Stimulated activated naive B cell treated with anti-CD40 and anti-IgM and Interleukin-4, amounts not matched to agents 10 μg/mL and 1 μg/mL and 100 μg/mL, for 72 hours (primary cell): ENCODE measurements around the gene CLEC4F.
A peak's percentile ranks its signal among the peaks of the same experiment; 100 is the strongest.

Experiments used
- ATAC-seq, 2 donors: fragments of 150-1000 bp; cut with Tn5 transposase; replicated peaks; 2 replicates each; pipeline ENCODE4 v1.10.0; 2021; ENCODE audit warnings: moderate library complexity in 1 of 2
- DNase-seq: peaks from one replicate; pipeline ENCODE4 v3.0.0; 2021
- H3K27ac Mint-ChIP-seq: one replicate; pipeline ENCODE4 v1.8.0; 2022; ENCODE audit warnings: mild to moderate bottlenecking, mixed read lengths
- H3K27me3 Mint-ChIP-seq, 2 donors: one replicate each; pipeline ENCODE4 v1.8.0; 2022; ENCODE audit warnings: mixed read lengths in 2 of 2
- H3K36me3 Mint-ChIP-seq, 2 donors: one replicate each; pipeline ENCODE4 v1.8.0; 2022; ENCODE audit warnings: mixed read lengths in 2 of 2, mild to moderate bottlenecking in 1 of 2
- H3K4me1 Mint-ChIP-seq, 2 donors: one replicate each; pipeline ENCODE4 v1.8.0; 2022; ENCODE audit warnings: mixed read lengths in 2 of 2, mild to moderate bottlenecking in 1 of 2
- H3K4me3 Mint-ChIP-seq, 2 donors: one replicate each; pipeline ENCODE4 v1.8.0; 2022; ENCODE audit warnings: mild to moderate bottlenecking in 2 of 2, mixed read lengths in 2 of 2, moderate library complexity in 1 of 2
- H3K9me3 Mint-ChIP-seq, 2 donors: one replicate each; pipeline ENCODE4 v1.8.0; 2022; ENCODE audit warnings: mixed read lengths in 2 of 2, mild to moderate bottlenecking in 1 of 2

CLEC4F gene

DNA sequence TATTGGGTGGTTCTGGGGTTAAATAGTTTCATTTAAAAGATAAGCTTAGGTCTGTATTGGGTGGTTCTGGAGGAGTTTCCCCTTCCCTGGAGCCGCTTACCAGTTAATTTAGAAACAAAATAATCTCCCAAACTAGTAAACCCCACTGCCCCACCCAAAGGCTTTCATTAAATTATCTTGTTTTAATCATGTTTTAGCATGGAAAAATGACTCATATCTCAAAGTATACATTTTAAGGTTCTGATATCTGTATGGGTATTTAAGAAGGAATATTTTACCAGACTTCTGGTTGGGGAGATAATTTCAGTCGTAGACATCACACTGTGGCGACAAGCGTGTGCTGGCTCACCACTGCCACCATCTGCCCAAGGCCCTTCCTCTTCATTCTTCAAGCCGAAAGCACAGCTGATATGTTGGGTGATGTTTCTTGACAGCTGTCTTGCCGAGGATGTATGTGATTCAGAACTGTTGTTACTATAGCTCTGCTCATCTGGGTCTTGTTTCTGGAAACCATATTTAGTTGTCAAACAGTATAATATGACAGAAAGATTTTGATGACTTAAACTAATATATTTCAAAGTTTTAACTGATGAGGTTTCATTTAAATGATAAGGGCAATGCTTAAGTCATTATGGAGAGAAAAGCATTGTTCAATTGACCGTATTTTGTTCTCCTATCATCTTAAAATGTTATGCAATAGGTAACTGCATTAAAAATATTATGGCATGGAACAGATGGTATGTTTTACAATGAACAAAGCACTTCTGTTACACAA, 35.1 kb downstream of the CLEC4F start:
- H3K4me1 Mint-ChIP-seq, result peaks cover 6 to 15% of the 10 kb centered on the region in 2 donors
- no peaks in the 10 kb centered on the region for H3K36me3 Mint-ChIP-seq
- DNase-seq (no peak), ATAC-seq (peak; percentile 74 to 77)
- H3K9me3 Mint-ChIP-seq, result no peaks in the 10 kb centered on the region
- no peak overlapping the region for H3K27ac Mint-ChIP-seq
- H3K4me3 Mint-ChIP-seq, result no peak overlapping the region
- H3K27me3 Mint-ChIP-seq, result peaks cover 34 to 51% of the 10 kb centered on the region in 2 donors

- Mint-ChIP-seq H3K4me1 (peaks cover 1 to 7% of the 10 kb centered on the region in 2 donors), H3K9me3 (no peaks in the 10 kb centered on the region), H3K27me3 (peaks cover 35 to 52% of the 10 kb centered on the region in 2 donors), H3K4me3 (no peak overlapping the region), H3K36me3 (no peaks in the 10 kb centered on the region), H3K27ac (no peak overlapping the region)
- ATAC-seq (no peak), DNase-seq (no peak)
Measured at GRCh38 chr2:70784320-70784719, 36.1 kb downstream of the CLEC4F start.

DNA sequence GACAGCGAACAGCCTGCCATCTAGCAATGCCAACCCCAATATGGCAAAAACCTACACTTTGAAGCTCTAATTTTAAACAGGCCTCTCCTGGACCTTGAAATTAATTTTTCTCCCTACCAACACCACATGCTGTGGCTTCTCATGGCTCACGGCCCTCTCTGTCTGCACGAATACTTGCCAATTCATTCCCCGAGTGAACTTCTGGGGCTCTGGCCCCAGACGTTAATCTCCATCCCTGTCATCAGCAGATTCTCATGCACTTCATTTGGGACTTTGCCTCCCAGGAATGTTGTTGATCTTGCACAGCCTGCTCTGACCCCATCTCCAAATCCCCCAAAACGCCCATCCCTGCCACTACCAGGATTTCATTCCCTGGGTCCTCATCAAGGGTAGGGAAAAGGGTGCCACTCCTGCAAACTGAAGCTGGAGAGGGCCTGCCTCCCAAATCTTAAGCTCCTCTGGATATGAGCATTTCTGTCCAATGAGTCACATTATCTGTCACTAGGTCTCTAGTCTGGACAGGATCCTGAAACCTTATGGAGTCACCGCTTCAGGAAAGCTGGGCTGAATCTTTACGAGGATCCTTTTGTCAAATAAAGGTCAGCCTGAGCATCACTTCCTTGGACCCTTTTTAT, 40.4 kb downstream of the CLEC4F start:
- ATAC-seq (no peak), DNase-seq (no peak)
- no peaks in the 10 kb centered on the region for H3K4me1 Mint-ChIP-seq
- peaks cover 36 to 40% of the 10 kb centered on the region in 2 donors for H3K27me3 Mint-ChIP-seq
- H3K36me3 Mint-ChIP-seq, result no peaks in the 10 kb centered on the region
- H3K27ac Mint-ChIP-seq, result no peak overlapping the region
- H3K4me3 Mint-ChIP-seq, result no peak overlapping the region
- H3K9me3 Mint-ChIP-seq, result no peaks in the 10 kb centered on the region

- no peak overlapping the region for H3K27ac Mint-ChIP-seq
- peaks cover 39 to 45% of the 10 kb centered on the region in 2 donors for H3K27me3 Mint-ChIP-seq
- no peak overlapping the region for H3K4me3 Mint-ChIP-seq
- H3K9me3 Mint-ChIP-seq, result no peaks in the 10 kb centered on the region
- no peaks in the 10 kb centered on the region for H3K4me1 Mint-ChIP-seq
- ATAC-seq, result no peak
- no peaks in the 10 kb centered on the region for H3K36me3 Mint-ChIP-seq
- no peak for DNase-seq
Measured at GRCh38 chr2:70779491-70779890, 40.9 kb downstream of the CLEC4F start.

GRCh38 chr2:70778676-70779075, 41.7 kb downstream of the CLEC4F start:
- no peak overlapping the region for H3K27ac Mint-ChIP-seq
- H3K4me3 Mint-ChIP-seq, result no peak overlapping the region
- peaks cover 46 to 53% of the 10 kb centered on the region in 2 donors for H3K27me3 Mint-ChIP-seq
- H3K4me1 Mint-ChIP-seq, result peaks cover under 1 to 3% of the 10 kb centered on the region in 2 donors
- DNase-seq, result no peak
- H3K9me3 Mint-ChIP-seq, result peaks cover 2 to 5% of the 10 kb centered on the region in 2 donors
- H3K36me3 Mint-ChIP-seq, result peaks cover 2% of the 10 kb centered on the region in 2 donors
- ATAC-seq, result no peak

DNA sequence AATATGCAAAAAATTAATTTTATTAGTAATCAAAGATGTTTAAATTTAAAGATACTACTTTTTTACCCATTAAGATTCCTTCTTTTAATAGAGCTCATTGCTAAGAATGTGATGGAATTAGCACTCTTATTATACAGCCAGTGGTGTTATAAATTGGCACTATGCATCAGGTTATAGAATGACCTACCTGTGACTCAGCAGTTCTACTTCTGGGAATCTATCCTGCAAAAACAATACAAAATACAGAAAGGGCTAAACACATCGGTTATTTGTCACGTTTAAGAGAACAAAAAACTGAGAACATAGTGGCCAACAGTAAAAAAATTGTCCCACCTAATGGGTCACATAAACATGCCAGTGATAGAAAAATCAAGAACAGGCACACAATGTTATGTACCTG, 42.9 kb downstream of the CLEC4F start:
- Mint-ChIP-seq H3K9me3 (peaks cover 5 to 9% of the 10 kb centered on the region in 2 donors), H3K27me3 (peaks cover 53 to 66% of the 10 kb centered on the region in 2 donors), H3K36me3 (peaks cover 3 to 6% of the 10 kb centered on the region in 2 donors), H3K4me3 (no peak overlapping the region), H3K4me1 (peaks cover 2 to 6% of the 10 kb centered on the region in 2 donors), H3K27ac (no peak overlapping the region)
- ATAC-seq (no peak), DNase-seq (no peak)

GRCh38 chr2:70776266-70776665, 44.1 kb downstream of the CLEC4F start:
- Mint-ChIP-seq H3K4me3 (no peak overlapping the region), H3K27me3 (peaks cover 56 to 62% of the 10 kb centered on the region in 2 donors), H3K27ac (no peak overlapping the region), H3K4me1 (peaks cover 2 to 6% of the 10 kb centered on the region in 2 donors), H3K36me3 (peaks cover 3 to 6% of the 10 kb centered on the region in 2 donors), H3K9me3 (peaks cover 5 to 9% of the 10 kb centered on the region in 2 donors)
- ATAC-seq, result no peak
- no peak for DNase-seq

- ATAC-seq, result no peak
- Mint-ChIP-seq H3K4me1 (peaks cover 2 to 6% of the 10 kb centered on the region in 2 donors), H3K36me3 (peaks cover 3 to 6% of the 10 kb centered on the region in 2 donors), H3K27ac (no peak overlapping the region), H3K4me3 (no peak overlapping the region), H3K9me3 (peaks cover 5 to 9% of the 10 kb centered on the region in 2 donors), H3K27me3 (peaks cover 48 to 59% of the 10 kb centered on the region in 2 donors)
- no peak for DNase-seq
Measured at GRCh38 chr2:70775141-70775540, 45.3 kb downstream of the CLEC4F start.

GRCh38 chr2:70772486-70773155, 47.8 kb downstream of the CLEC4F start:
- Mint-ChIP-seq H3K36me3 (peaks cover 3 to 6% of the 10 kb centered on the region in 2 donors), H3K27me3 (peaks cover 49 to 60% of the 10 kb centered on the region in 2 donors), H3K9me3 (peaks cover 5 to 9% of the 10 kb centered on the region in 2 donors), H3K27ac (no peak overlapping the region), H3K4me3 (no peak overlapping the region), H3K4me1 (peaks cover 8 to 18% of the 10 kb centered on the region in 2 donors)
- DNase-seq, result no peak
- no peak for ATAC-seq

- H3K27me3 Mint-ChIP-seq, result peaks cover 48 to 55% of the 10 kb centered on the region in 2 donors
- H3K9me3 Mint-ChIP-seq, result peaks cover 5 to 9% of the 10 kb centered on the region in 2 donors
- no peak overlapping the region for H3K4me3 Mint-ChIP-seq
- peaks cover 3 to 6% of the 10 kb centered on the region in 2 donors for H3K36me3 Mint-ChIP-seq
- DNase-seq (no peak), ATAC-seq (no peak)
- peaks cover 14 to 25% of the 10 kb centered on the region in 2 donors for H3K4me1 Mint-ChIP-seq
- H3K27ac Mint-ChIP-seq, result no peak overlapping the region
Measured at GRCh38 chr2:70771446-70771845, 49.0 kb downstream of the CLEC4F start.

GRCh38 chr2:70769450-70769849, 50.9 kb downstream of the CLEC4F start:
- DNase-seq, result no peak
- Mint-ChIP-seq H3K36me3 (peaks cover 3 to 6% of the 10 kb centered on the region in 2 donors), H3K4me3 (no peak overlapping the region), H3K27ac (no peak overlapping the region), H3K9me3 (peaks cover 5 to 9% of the 10 kb centered on the region in 2 donors), H3K4me1 (peaks cover 15 to 27% of the 10 kb centered on the region in 2 donors), H3K27me3 (peaks cover 34 to 37% of the 10 kb centered on the region in 2 donors)
- ATAC-seq, result no peak

DNA sequence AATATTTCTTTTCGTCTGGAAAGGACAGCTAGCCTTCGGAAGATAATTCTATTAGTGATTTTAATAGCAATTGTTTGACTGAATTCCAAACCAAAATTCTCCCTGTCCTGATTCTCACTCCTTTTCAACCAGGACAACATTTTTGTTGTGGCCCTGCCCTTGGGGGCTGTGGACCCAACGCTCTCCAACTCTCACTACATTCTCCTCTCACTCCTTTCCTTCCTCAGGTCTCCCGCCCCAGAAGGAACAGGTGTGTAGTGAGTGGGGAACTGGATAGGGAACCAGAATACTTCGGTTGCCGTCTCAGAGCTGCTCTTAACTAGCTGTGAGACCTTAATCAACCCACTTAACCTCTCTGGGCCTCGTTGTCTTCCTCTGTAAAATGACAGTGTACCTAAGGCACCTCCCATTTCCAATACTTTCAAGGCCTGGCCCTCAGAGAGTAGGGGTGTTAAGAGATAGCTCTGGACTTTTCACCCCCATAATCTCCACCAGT, 51.8 kb downstream of the CLEC4F start:
- Mint-ChIP-seq H3K4me1 (peaks cover 14 to 24% of the 10 kb centered on the region in 2 donors), H3K27me3 (peaks cover 26 to 29% of the 10 kb centered on the region in 2 donors), H3K4me3 (peak overlapping the region; percentile 73 to 83), H3K27ac (peak overlapping the region; percentile 86), H3K9me3 (peaks cover 3 to 4% of the 10 kb centered on the region in 2 donors), H3K36me3 (peaks cover under 1 to 3% of the 10 kb centered on the region in 2 donors)
- ATAC-seq (no peak), DNase-seq (no peak)

DNA sequence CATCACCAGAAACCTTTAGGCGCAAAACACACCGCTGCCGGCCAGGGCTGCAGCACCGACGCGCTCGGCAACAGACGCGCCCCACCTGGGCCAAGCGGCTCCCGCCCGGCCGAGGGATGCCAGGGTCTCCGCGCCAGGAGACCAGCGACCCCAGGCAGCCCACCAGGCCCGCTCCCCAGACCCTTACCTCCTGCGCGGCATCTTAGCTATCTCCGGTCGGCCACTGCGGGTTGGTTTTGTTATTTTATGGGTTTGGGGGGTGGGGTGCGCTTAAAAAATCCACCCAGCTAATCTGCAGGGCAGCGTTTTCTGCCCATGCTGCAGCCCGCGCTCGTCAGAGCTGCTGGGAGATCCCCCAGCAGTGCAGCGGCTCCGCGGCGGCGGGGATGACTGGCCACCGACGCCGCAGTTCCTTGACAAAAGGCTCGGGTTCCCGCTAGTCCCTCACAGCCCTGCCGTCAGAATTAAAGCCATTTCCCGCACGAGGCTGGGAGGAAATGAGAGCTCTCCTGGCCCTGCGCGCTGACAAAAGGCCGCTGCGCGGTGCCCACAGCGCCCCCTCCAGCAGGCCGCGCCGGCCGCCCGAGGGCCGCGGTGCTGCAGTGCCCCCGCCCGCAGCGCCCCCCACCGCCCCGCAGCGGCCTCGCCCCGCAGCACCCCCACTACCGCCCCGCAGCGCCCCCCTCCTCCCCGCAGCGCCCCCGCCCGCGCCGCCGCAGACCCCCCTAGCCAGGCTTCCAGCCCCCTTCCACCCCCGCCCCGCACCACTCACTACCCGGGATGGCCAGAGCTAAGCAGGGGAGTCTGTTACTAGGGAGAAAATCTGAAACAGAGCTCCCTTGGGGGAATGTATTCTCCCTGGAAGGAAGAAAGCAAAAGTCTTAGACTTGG, 52.5 kb downstream of the CLEC4F start, which contains the start of gene ADD2:
Gene ADD2, minus strand, starts transcription at position 502 of the 891 bp plus-strand sequence. CDS start 61,792 bp downstream, outside the sequence.
- peaks cover 13 to 21% of the 10 kb centered on the region in 2 donors for H3K4me1 Mint-ChIP-seq
- ATAC-seq (peak; percentile 83 to 85), DNase-seq (peak; percentile 42)
- peak within 1 kb of the TSS; percentile 92 for H3K27ac Mint-ChIP-seq
- no peaks in the 10 kb centered on the region for H3K36me3 Mint-ChIP-seq
- no peaks in the 10 kb centered on the region for H3K9me3 Mint-ChIP-seq
- H3K4me3 Mint-ChIP-seq, result peak within 1 kb of the TSS; percentile 92 to 93
- peaks cover 19 to 22% of the 10 kb centered on the region in 2 donors for H3K27me3 Mint-ChIP-seq
